Neuronal stem cell (in vitro differentiated cells): ENCODE data around the gene CTNND2.

Source experiments
- DNase-seq: peaks from one replicate; pipeline ENCODE4 v3.0.0-alpha.2; 2013; ENCODE audit warnings: low spot score
- H2AFZ ChIP-seq: one replicate; pipeline ENCODE4 v1.6.1; 2013; ENCODE audit warnings: mild to moderate bottlenecking, low read length, inconsistent platforms
- H2AK5ac ChIP-seq: 2 replicates; pipeline ENCODE4 v1.6.1; 2013; ENCODE audit warnings: low read depth, mild to moderate bottlenecking, inconsistent platforms, low read length, moderate library complexity, mixed read lengths
- H2BK120ac ChIP-seq: 2 replicates; pipeline ENCODE4 v1.6.1; 2013; ENCODE audit warnings: low read depth, mild to moderate bottlenecking, inconsistent platforms, low read length, moderate library complexity, mixed read lengths
- H2BK12ac ChIP-seq: one replicate; pipeline ENCODE4 v1.6.1; 2013; ENCODE audit warnings: low read length, inconsistent platforms
- H2BK15ac ChIP-seq: 2 replicates; pipeline ENCODE4 v1.6.1; 2013; ENCODE audit warnings: mild to moderate bottlenecking, low read length, inconsistent platforms, mixed read lengths
- H2BK5ac ChIP-seq: one replicate; pipeline ENCODE4 v1.6.1; 2013; ENCODE audit warnings: inconsistent platforms, mild to moderate bottlenecking, low read length, moderate library complexity
- H3K14ac ChIP-seq: one replicate; pipeline ENCODE4 v1.6.1; 2013; ENCODE audit warnings: low read length, inconsistent platforms
- H3K18ac ChIP-seq: 2 replicates; pipeline ENCODE4 v1.6.1; 2013; ENCODE audit warnings: low read length, inconsistent platforms
- H3K23ac ChIP-seq: 2 replicates; pipeline ENCODE4 v1.6.1; 2013; ENCODE audit warnings: low read depth, mild to moderate bottlenecking, mixed read lengths, low read length, inconsistent platforms; ENCODE audit not compliant: poor library complexity
- H3K27ac ChIP-seq: replicated peaks from 3 replicates; pipeline ENCODE4 v1.5.1; 2013; ENCODE audit warnings: low read length, inconsistent platforms
- H3K27me3 ChIP-seq, 3 experiments: 2 replicates each; pipeline ENCODE4 v1.6.1; 2013; ENCODE audit warnings: low read length in 3 of 3, mild to moderate bottlenecking in 2 of 3, inconsistent platforms in 1 of 3, low read depth in 1 of 3, mixed read lengths in 1 of 3, moderate library complexity in 1 of 3; ENCODE audit not compliant: control insufficient read depth in 3 of 3, insufficient read depth in 3 of 3
- H3K36me3 ChIP-seq, 2 donors: replicated peaks in 1 of 2; 2 replicates each; pipeline ENCODE4 v1.6.1; 2013; ENCODE audit warnings: low read length in 2 of 2; ENCODE audit not compliant: control insufficient read depth in 2 of 2, insufficient read depth in 2 of 2
- H3K4ac ChIP-seq: 2 replicates; pipeline ENCODE4 v1.6.1; 2013; ENCODE audit warnings: inconsistent platforms, mild to moderate bottlenecking, low read length, moderate library complexity
- H3K4me1 ChIP-seq, 2 donors: 1 replicate in 1 of 2; 2 replicates in 1 of 2; pipeline ENCODE4 v1.6.1; 2013; ENCODE audit warnings: low read length in 2 of 2, low read depth in 1 of 2; ENCODE audit not compliant: control insufficient read depth in 2 of 2, insufficient read depth in 1 of 2
- H3K4me2 ChIP-seq: one replicate; pipeline ENCODE4 v1.6.1; 2013; ENCODE audit warnings: mild to moderate bottlenecking, low read length, inconsistent platforms; ENCODE audit not compliant: insufficient read depth, poor library complexity, severe bottlenecking
- H3K4me3 ChIP-seq, 2 donors: 2 replicates each; pipeline ENCODE4 v1.5.1; 2013; ENCODE audit warnings: low read length in 2 of 2, mild to moderate bottlenecking in 2 of 2, inconsistent platforms in 1 of 2, moderate library complexity in 1 of 2
- H3K79me1 ChIP-seq: one replicate; pipeline ENCODE4 v1.6.1; 2013; ENCODE audit warnings: low read depth, mild to moderate bottlenecking, inconsistent platforms, low read length, moderate library complexity
- H3K9ac ChIP-seq: one replicate; pipeline ENCODE4 v1.6.1; 2013; ENCODE audit warnings: mild to moderate bottlenecking, low read depth, low read length, inconsistent platforms; ENCODE audit not compliant: poor library complexity
- H3K9me3 ChIP-seq, 2 donors: replicated peaks in 1 of 2; 2 replicates each; pipeline versions ENCODE3 to v1.6.1; 2013; ENCODE audit warnings: low read length in 2 of 2, mild to moderate bottlenecking in 2 of 2, inconsistent platforms in 1 of 2, low read depth in 1 of 2, mixed read lengths in 1 of 2, moderate library complexity in 1 of 2; ENCODE audit not compliant: control insufficient read depth in 2 of 2, insufficient read depth in 1 of 2
- H4K8ac ChIP-seq: one replicate; pipeline ENCODE4 v1.6.1; 2013; ENCODE audit warnings: low read depth, mild to moderate bottlenecking, inconsistent platforms, low read length, moderate library complexity
- H4K91ac ChIP-seq: one replicate; pipeline ENCODE4 v1.6.1; 2013; ENCODE audit warnings: low read length, low read depth, mild to moderate bottlenecking, inconsistent platforms; ENCODE audit not compliant: poor library complexity
- WGBS, 2 donors: extraction: QIAGEN DNeasy Blood & Tissue Kit; methylation state at CpG; one replicate each; pipeline ENCODE4 v1.1.7; 2013; ENCODE audit warnings: missing lambda C conversion rate in 2 of 2, mixed read lengths in 1 of 2; ENCODE audit not compliant: insufficient read length in 2 of 2, insufficient replicate concordance in 1 of 2; ENCODE audit errors: extremely low coverage in 2 of 2; 5-methylcytosine and 5-hydroxymethylcytosine counted together

The CTNND2 gene

GRCh38 chr5:11547140-11547539 lies 357.1 kb downstream of the CTNND2 start:
- H3K27ac ChIP-seq: no peak overlapping the region
- H3K4me2 ChIP-seq: no peak overlapping the region
- no peak overlapping the region for H3K23ac ChIP-seq
- no peaks in the 10 kb centered on the region for H3K79me1 ChIP-seq
- H2BK12ac ChIP-seq: no peak overlapping the region
- no peak for DNase-seq
- no peak overlapping the region for H2BK5ac ChIP-seq
- H3K14ac ChIP-seq: no peak overlapping the region
- H2AFZ ChIP-seq: no peak overlapping the region
- no peak overlapping the region for H4K91ac ChIP-seq
- H3K4ac ChIP-seq: no peak overlapping the region
- H3K4me1 ChIP-seq: no peaks in the 10 kb centered on the region
- no peaks in the 10 kb centered on the region for H3K36me3 ChIP-seq
- H3K18ac ChIP-seq: no peak overlapping the region
- H2BK15ac ChIP-seq: no peak overlapping the region
- no peak overlapping the region for H3K4me3 ChIP-seq
- no CpG with 5 or more reads among the region's 5 CpGs for WGBS, 2 donors
- no peak overlapping the region for H2AK5ac ChIP-seq
- H3K27me3 ChIP-seq: no peaks in the 10 kb centered on the region
- H3K9ac ChIP-seq: no peak overlapping the region
- H3K9me3 ChIP-seq: peaks cover 0 to 3% of the 10 kb centered on the region in 2 donors
- no peak overlapping the region for H4K8ac ChIP-seq
- no peak overlapping the region for H2BK120ac ChIP-seq

GRCh38 chr5:11540112-11540511 lies 364.1 kb downstream of the CTNND2 start:
- H2AFZ ChIP-seq: no peak overlapping the region
- H2BK15ac ChIP-seq: no peak overlapping the region
- no peak overlapping the region for H3K4ac ChIP-seq
- H3K23ac ChIP-seq: no peak overlapping the region
- H3K9me3 ChIP-seq: peaks cover 0 to 3% of the 10 kb centered on the region in 2 donors
- H3K27ac ChIP-seq: no peak overlapping the region
- no peaks in the 10 kb centered on the region for H3K27me3 ChIP-seq
- H3K4me2 ChIP-seq: no peak overlapping the region
- no peak overlapping the region for H2BK12ac ChIP-seq
- H3K4me1 ChIP-seq: peaks cover 0 to 3% of the 10 kb centered on the region in 2 donors
- no peak overlapping the region for H4K8ac ChIP-seq
- H3K18ac ChIP-seq: no peak overlapping the region
- no peak overlapping the region for H3K14ac ChIP-seq
- H3K9ac ChIP-seq: no peak overlapping the region
- H2AK5ac ChIP-seq: no peak overlapping the region
- no peaks in the 10 kb centered on the region for H3K36me3 ChIP-seq
- peaks cover 2% of the 10 kb centered on the region for H3K79me1 ChIP-seq
- H2BK5ac ChIP-seq: no peak overlapping the region
- no CpG with 5 or more reads among the region's 5 CpGs for WGBS, 2 donors
- H4K91ac ChIP-seq: no peak overlapping the region
- H2BK120ac ChIP-seq: no peak overlapping the region
- no peak for DNase-seq
- H3K4me3 ChIP-seq: no peak overlapping the region

- Histone ChIP-seq H2BK120ac (no peak overlapping the region), H3K9me3 (peaks cover 0 to 10% of the 10 kb centered on the region in 2 donors), H3K4me1 (peaks cover 0 to 8% of the 10 kb centered on the region in 2 donors), H3K36me3 (no peaks in the 10 kb centered on the region), H3K9ac (no peak overlapping the region), H3K14ac (no peak overlapping the region), H3K4me2 (no peak overlapping the region), H3K27me3 (no peaks in the 10 kb centered on the region), H3K4me3 (no peak overlapping the region), H2BK15ac (no peak overlapping the region), H2AFZ (no peak overlapping the region), H3K4ac (no peak overlapping the region), H4K91ac (no peak overlapping the region), H3K23ac (no peak overlapping the region), H2BK12ac (no peak overlapping the region), H4K8ac (no peak overlapping the region), H2BK5ac (no peak overlapping the region), H3K18ac (no peak overlapping the region), H2AK5ac (no peak overlapping the region), H3K79me1 (peaks cover 2% of the 10 kb centered on the region), H3K27ac (no peak overlapping the region)
- WGBS, 2 donors: no CpG with 5 or more reads among the region's 4 CpGs
- no peak for DNase-seq
Measured at GRCh38 chr5:11531811-11532555, 372.3 kb downstream of the CTNND2 start.

GRCh38 chr5:11528720-11529119 lies 375.5 kb downstream of the CTNND2 start:
- Histone ChIP-seq H2BK120ac (no peak overlapping the region), H4K91ac (no peak overlapping the region), H3K23ac (no peak overlapping the region), H3K27me3 (no peaks in the 10 kb centered on the region), H3K36me3 (no peaks in the 10 kb centered on the region), H3K9me3 (peaks cover 0 to 15% of the 10 kb centered on the region in 2 donors), H3K4me3 (no peak overlapping the region), H3K4me1 (peaks cover 10 to 27% of the 10 kb centered on the region in 2 donors), H3K18ac (peak overlapping the region; percentile 52), H3K4ac (no peak overlapping the region), H2AK5ac (no peak overlapping the region), H3K4me2 (no peak overlapping the region), H3K14ac (no peak overlapping the region), H2BK15ac (no peak overlapping the region), H2BK5ac (no peak overlapping the region), H4K8ac (no peak overlapping the region), H3K79me1 (peaks cover 2% of the 10 kb centered on the region), H3K9ac (no peak overlapping the region), H3K27ac (no peak overlapping the region), H2BK12ac (no peak overlapping the region), H2AFZ (no peak overlapping the region)
- no peak for DNase-seq
- no CpG with 5 or more reads among the region's 7 CpGs for WGBS, 2 donors
